ENCODE results near the gene EPS15.

DNA sequence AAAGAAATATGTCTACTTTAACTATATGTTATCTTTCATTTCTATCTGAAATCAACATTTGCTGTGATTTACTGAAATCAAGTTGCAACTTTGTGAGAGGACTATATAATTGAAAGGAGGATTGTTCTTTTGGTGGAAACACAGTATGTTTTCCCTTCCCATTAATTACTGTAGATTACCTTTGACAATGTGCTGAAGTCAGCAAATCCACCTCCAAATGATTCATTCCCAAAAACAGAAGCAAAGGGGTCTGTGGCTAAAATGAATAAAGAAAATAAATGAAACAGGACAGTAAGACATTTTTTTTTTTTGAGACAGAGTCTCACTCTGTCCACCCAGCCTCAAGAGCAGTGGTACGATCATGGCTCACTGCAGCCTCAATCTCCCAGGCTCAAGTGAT is 153.3 kb downstream of the EPS15 start:
- TF ChIP-seq POLR2A (IDR thresholded peaks at IDR 0.05): no peak
- TF ChIP-seq, protein P1, sequence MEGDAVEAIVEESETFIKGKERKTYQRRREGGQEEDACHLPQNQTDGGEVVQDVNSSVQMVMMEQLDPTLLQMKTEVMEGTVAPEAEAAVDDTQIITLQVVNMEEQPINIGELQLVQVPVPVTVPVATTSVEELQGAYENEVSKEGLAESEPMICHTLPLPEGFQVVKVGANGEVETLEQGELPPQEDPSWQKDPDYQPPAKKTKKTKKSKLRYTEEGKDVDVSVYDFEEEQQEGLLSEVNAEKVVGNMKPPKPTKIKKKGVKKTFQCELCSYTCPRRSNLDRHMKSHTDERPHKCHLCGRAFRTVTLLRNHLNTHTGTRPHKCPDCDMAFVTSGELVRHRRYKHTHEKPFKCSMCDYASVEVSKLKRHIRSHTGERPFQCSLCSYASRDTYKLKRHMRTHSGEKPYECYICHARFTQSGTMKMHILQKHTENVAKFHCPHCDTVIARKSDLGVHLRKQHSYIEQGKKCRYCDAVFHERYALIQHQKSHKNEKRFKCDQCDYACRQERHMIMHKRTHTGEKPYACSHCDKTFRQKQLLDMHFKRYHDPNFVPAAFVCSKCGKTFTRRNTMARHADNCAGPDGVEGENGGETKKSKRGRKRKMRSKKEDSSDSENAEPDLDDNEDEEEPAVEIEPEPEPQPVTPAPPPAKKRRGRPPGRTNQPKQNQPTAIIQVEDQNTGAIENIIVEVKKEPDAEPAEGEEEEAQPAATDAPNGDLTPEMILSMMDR (IDR thresholded peaks at IDR 0.05): no peak
- no peak for TF ChIP-seq POLR2AphosphoS5 (IDR thresholded peaks at IDR 0.05)
- TF ChIP-seq EP300 (IDR thresholded peaks at IDR 0.05): no peak

Data from stomach (tissue), 4 donors.